Neural crest cell (in vitro differentiated cells): Measurements from ENCODE around the gene RHOJ. TPM values are rescaled to one million over a fixed set of nuclear protein-coding genes. Genes with fewer than 3 reads are reported as not detected.

Experiments
- DNase-seq: peaks from one replicate; pipeline ENCODE4 v3.0.0; 2021; ENCODE audit warnings: low read depth, mixed read lengths, low spot score
- H3K27ac Mint-ChIP-seq: one replicate; pipeline ENCODE4 v1.8.0; 2021; ENCODE audit warnings: mild to moderate bottlenecking, mixed read lengths; ENCODE audit not compliant: unreplicated experiment
- H3K27me3 Mint-ChIP-seq: 2 replicates; pipeline ENCODE4 v1.8.0; 2021; ENCODE audit warnings: low read depth, mild to moderate bottlenecking, mixed read lengths
- H3K36me3 Mint-ChIP-seq: 2 replicates; pipeline ENCODE4 v1.8.0; 2021; ENCODE audit warnings: low read depth, mild to moderate bottlenecking, mixed read lengths
- H3K4me1 Mint-ChIP-seq: 2 replicates; pipeline ENCODE4 v1.8.0; 2021; ENCODE audit warnings: mixed read lengths
- H3K4me3 Mint-ChIP-seq: one replicate; pipeline ENCODE4 v1.8.0; 2021; ENCODE audit warnings: mild to moderate bottlenecking, mixed read lengths
- H3K9me3 Mint-ChIP-seq: 2 replicates; pipeline ENCODE4 v1.8.0; 2021; ENCODE audit warnings: mixed read lengths
- total RNA-seq: library from RNA; stranded (reverse); gene quantifications from 2 replicates; pipeline ENCODE4 v1.2.1, GENCODE V29; 2021
- TF ChIP-seq, protein P1 (sequence below): fragments of 200-600 bp; sonication (generic); conservative IDR thresholded peaks from 2 replicates; pipeline ENCODE4 v1.5.0; 2021; ENCODE audit warnings: antibody characterized with exemption, mild to moderate bottlenecking

RHOJ gene
- total RNA-seq, 1 donor from 2014 or later: 34.6 TPM

DNA sequence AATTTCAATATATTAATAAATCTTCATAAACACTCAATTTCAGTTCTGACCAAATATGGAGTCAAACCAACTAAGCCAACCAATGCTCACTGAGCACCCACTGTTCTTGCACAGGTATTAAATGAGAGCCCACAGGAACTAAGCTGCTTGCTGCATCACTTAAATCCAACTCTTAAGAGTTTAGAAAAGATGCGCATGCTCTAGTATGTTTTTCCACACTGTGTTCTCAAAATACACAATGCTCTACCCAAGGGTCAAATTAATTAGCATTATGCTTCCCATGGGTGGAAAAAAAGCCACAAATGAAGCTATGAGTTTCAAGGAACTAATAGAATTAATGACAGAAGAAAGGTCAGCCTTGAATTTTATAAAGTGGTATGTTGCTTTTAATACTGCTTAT is 118.2 kb downstream of the RHOJ start:
- Mint-ChIP-seq H3K27me3 (no peaks in the 10 kb centered on the region), H3K9me3 (no peaks in the 10 kb centered on the region), H3K36me3 (no peaks in the 10 kb centered on the region), H3K4me1 (peaks cover 11% of the 10 kb centered on the region), H3K27ac (no peak overlapping the region), H3K4me3 (no peak overlapping the region)
- DNase-seq: no peak
- TF ChIP-seq, protein P1, sequence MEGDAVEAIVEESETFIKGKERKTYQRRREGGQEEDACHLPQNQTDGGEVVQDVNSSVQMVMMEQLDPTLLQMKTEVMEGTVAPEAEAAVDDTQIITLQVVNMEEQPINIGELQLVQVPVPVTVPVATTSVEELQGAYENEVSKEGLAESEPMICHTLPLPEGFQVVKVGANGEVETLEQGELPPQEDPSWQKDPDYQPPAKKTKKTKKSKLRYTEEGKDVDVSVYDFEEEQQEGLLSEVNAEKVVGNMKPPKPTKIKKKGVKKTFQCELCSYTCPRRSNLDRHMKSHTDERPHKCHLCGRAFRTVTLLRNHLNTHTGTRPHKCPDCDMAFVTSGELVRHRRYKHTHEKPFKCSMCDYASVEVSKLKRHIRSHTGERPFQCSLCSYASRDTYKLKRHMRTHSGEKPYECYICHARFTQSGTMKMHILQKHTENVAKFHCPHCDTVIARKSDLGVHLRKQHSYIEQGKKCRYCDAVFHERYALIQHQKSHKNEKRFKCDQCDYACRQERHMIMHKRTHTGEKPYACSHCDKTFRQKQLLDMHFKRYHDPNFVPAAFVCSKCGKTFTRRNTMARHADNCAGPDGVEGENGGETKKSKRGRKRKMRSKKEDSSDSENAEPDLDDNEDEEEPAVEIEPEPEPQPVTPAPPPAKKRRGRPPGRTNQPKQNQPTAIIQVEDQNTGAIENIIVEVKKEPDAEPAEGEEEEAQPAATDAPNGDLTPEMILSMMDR: no peak

DNA sequence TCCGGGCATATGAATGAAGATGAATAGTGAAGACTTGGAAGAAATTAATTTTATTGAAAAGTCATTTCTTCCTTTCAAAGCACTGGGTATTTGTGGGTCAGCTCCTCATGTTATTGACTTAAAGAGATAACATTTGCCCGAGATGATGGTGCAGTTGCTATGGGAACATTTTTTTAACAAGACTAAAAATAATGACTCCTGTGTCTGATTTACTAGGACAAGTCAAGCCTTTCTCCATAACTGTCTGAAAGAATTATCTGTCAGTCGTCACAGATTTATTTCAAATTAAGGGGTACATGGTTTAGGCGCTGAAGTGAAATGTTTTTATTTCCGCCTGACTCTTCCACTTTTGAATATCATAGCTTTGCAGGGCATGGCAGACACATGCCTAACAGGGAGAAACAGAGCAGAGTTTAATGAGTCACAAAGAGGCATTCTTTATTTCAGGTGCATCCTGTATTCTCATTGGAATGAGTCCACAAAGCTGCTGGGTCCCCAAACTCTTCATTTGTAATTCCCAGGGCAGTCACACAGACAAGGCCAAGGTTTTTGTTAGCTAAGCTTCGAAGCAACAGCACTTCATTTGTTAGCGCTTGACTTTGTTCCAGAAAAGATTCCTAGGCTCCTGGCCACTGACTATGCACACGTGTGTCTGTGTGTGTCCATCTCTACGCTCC is 118.8 kb downstream of the RHOJ start:
- H3K27me3 Mint-ChIP-seq: no peaks in the 10 kb centered on the region
- no peaks in the 10 kb centered on the region for H3K36me3 Mint-ChIP-seq
- H3K4me3 Mint-ChIP-seq: no peak overlapping the region
- TF ChIP-seq, protein P1: no peak
- H3K9me3 Mint-ChIP-seq: no peaks in the 10 kb centered on the region
- no peak for DNase-seq
- H3K4me1 Mint-ChIP-seq: peaks cover 11% of the 10 kb centered on the region
- H3K27ac Mint-ChIP-seq: no peak overlapping the region

DNA sequence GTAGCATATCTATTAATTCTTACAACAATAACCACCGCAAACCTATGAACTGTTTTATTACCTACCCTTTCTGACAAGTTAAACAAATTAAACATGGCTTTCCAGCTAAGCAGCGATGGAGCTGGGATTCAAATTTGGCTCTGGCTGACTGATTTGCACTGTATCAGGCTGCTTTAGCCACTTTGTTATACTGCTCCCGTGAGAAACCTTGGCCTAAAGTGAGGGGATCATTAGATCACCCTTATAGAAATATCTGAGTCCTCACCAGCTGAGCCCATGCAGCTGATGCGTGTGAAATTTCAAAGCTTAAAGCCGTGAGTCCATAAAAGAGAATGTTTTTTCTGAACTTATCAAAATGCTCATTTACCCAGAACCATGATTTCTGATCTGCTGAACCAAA is 122.6 kb downstream of the RHOJ start:
- TF ChIP-seq, protein P1: no peak
- H3K27me3 Mint-ChIP-seq: no peaks in the 10 kb centered on the region
- H3K4me3 Mint-ChIP-seq: no peak overlapping the region
- peaks cover 11% of the 10 kb centered on the region for H3K4me1 Mint-ChIP-seq
- no peak for DNase-seq
- no peak overlapping the region for H3K27ac Mint-ChIP-seq
- H3K9me3 Mint-ChIP-seq: peaks cover 4% of the 10 kb centered on the region
- H3K36me3 Mint-ChIP-seq: no peaks in the 10 kb centered on the region

DNA sequence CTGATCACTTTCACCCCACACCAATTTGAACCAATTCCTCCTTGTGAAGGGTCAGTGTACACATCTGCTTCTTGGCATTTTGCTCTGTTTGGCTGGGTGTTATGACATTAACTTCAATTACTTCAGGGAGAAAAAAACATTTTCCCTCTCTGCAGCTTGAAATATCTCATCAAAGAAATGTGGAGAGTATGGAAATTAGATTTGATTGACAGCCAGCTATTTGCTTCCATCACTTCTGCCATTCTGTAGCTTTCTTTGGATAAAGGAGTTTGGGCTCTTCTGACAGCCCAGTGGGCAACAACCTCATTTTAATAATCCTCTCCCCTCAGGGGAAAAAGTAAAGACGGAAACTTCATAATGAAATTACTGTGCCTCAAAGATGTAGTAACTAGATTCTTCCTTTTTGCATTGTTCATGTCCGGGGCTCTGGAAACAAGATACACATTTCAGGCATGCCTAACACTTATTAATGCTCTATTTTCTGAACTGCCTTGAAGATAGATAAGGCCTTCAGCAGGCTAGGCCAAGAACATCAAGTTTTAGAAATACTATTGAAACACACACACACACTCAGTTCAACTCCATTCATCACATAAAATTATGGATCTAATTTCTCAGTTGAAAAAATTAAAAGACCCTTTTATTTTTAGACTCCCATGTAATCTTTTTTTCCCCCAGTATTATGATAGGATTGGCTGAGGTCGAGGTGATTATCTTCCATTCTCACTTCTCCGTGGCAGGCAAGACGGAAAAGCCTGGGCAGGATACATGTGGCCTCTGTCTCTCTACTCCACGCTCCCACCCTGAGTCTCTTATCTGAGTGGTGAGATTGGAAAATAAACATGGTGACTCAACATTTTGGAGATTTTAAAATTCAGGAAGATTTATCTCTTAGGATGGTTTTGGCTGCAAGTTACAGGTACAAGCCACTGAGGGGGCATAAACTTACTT is 124.8 kb downstream of the RHOJ start:
- no peaks in the 10 kb centered on the region for H3K4me1 Mint-ChIP-seq
- no peak overlapping the region for H3K27ac Mint-ChIP-seq
- no peaks in the 10 kb centered on the region for H3K27me3 Mint-ChIP-seq
- H3K9me3 Mint-ChIP-seq: peaks cover 4% of the 10 kb centered on the region
- H3K36me3 Mint-ChIP-seq: no peaks in the 10 kb centered on the region
- no peak for DNase-seq
- TF ChIP-seq, protein P1: no peak
- H3K4me3 Mint-ChIP-seq: no peak overlapping the region

DNA sequence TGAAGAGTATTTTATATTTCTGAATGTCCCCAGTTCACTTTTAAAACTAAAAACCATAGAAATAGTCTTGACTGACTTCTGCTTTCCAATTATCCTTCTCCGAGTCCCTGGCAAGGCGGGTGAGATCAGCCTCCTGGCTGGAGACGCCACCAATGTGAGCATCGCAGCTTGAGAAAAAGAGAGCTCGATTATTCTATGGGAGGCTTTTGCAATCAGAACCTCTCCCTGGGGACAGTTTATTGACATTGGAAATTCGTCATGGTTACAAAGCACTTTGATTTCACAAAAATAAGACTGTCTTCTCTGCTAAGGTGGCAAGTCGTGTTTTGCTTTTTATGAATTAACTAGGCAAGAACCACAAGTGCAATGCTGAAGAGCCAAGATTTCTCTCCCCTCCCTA is 138.1 kb downstream of the RHOJ start:
- no peaks in the 10 kb centered on the region for H3K36me3 Mint-ChIP-seq
- H3K27me3 Mint-ChIP-seq: peaks cover 8% of the 10 kb centered on the region
- H3K27ac Mint-ChIP-seq: no peak overlapping the region
- DNase-seq: no peak
- H3K4me1 Mint-ChIP-seq: peaks cover 10% of the 10 kb centered on the region
- peaks cover 12% of the 10 kb centered on the region for H3K9me3 Mint-ChIP-seq
- H3K4me3 Mint-ChIP-seq: no peak overlapping the region
- TF ChIP-seq, protein P1: no peak

Other genes starting within 250 kb of the RHOJ start
- 0.44 and 0.48 TPM in 2 replicates for gene KCNH5, start 159.0 kb upstream of the RHOJ start, total RNA-seq
- gene GPHB5, start 114.5 kb downstream of the RHOJ start, total RNA-seq: not detected in 2 replicates